Left ventricle myocardium inferior (tissue), 1 donor: ENCODE results near the gene EME2. TPM values are rescaled to one million over a fixed set of nuclear protein-coding genes. Genes with fewer than 3 reads are reported as not detected.
A peak's percentile ranks its signal among the peaks of the same experiment; 100 is the strongest.

ENCODE experiments used
- DNase-seq: peaks from one replicate; pipeline ENCODE4 v3.0.0-alpha.2; 2020
- H3K27ac ChIP-seq: fragments of 200-600 bp; replicated peaks from 2 replicates; pipeline ENCODE4 v1.8.0; 2021
- H3K27me3 ChIP-seq: fragments of 200-600 bp; 2 replicates; pipeline ENCODE4 v1.8.0; 2021; ENCODE audit warnings: low read depth
- H3K36me3 ChIP-seq: fragments of 200-600 bp; 2 replicates; pipeline ENCODE4 v1.8.0; 2021
- H3K4me1 ChIP-seq: fragments of 200-600 bp; 2 replicates; pipeline ENCODE4 v1.8.0; 2021
- H3K4me3 ChIP-seq: fragments of 200-600 bp; 2 replicates; pipeline ENCODE4 v1.8.0; 2021; ENCODE audit warnings: mild to moderate bottlenecking, moderate library complexity
- H3K9me3 ChIP-seq: fragments of 200-600 bp; replicated peaks from 2 replicates; pipeline ENCODE4 v1.8.0; 2021
- CTCF ChIP-seq: fragments of 200-600 bp; IDR thresholded peaks from 2 replicates; pipeline ENCODE4 v1.8.0; 2021; ENCODE audit warnings: antibody characterized with exemption, mild to moderate bottlenecking, borderline replicate concordance
- intact Hi-C: fragments of 100-400 bp; cut with micrococcal nuclease; formaldehyde crosslinking; loops from one replicate; pipeline ENCODE4 v1.11.0; 2022
- total RNA-seq: library from RNA; stranded (reverse); fragmentation: NEBNext Ultra II Directional; extraction: Animal tissue kit (Norgen Biotek cat#: 25700); gene quantifications from one replicate; pipeline ENCODE4 v1.2.1, GENCODE V29; 2021
- donor health status: DM: no; HTN: yes; CAD: no; lungs with severe emphysema.

Gene EME2
- total RNA-seq, 1 donor from 2014 or later = 7.4 TPM

- no peak for TF ChIP-seq CTCF
- intact Hi-C loops = no loop called here
- no peaks in the 10 kb centered on the region for H3K27me3 ChIP-seq
- no peak overlapping the region for H3K27ac ChIP-seq
- peaks cover 46% of the 10 kb centered on the region for H3K4me1 ChIP-seq
- H3K4me3 ChIP-seq = no peak overlapping the region
- DNase-seq = no peak
- H3K36me3 ChIP-seq = peaks cover 55% of the 10 kb centered on the region
- H3K9me3 ChIP-seq = no peaks in the 10 kb centered on the region
Observed at GRCh38 chr16:1768767-1769401, 3.7 kb upstream of the EME2 start.

GRCh38 chr16:1769402-1770300 is 3.0 kb upstream of the EME2 start:
- no peak for DNase-seq
- Histone ChIP-seq H3K9me3 (no peaks in the 10 kb centered on the region), H3K36me3 (peaks cover 50% of the 10 kb centered on the region), H3K4me3 (peak overlapping the region; percentile 92), H3K4me1 (peaks cover 54% of the 10 kb centered on the region), H3K27me3 (no peaks in the 10 kb centered on the region), H3K27ac (peak overlapping the region; percentile 95)
- no peak for TF ChIP-seq CTCF
- intact Hi-C loops = no loop called here

- no peaks in the 10 kb centered on the region for H3K9me3 ChIP-seq
- peak overlapping the region; percentile 95 for H3K27ac ChIP-seq
- no peaks in the 10 kb centered on the region for H3K27me3 ChIP-seq
- intact Hi-C loops = no loop called here
- no peak for TF ChIP-seq CTCF
- peak overlapping the region; percentile 92 for H3K4me3 ChIP-seq
- H3K4me1 ChIP-seq = peaks cover 61% of the 10 kb centered on the region
- H3K36me3 ChIP-seq = peaks cover 48% of the 10 kb centered on the region
- DNase-seq = peak; percentile 62
Observed at GRCh38 chr16:1770328-1771187, 2.1 kb upstream of the EME2 start.

- Histone ChIP-seq H3K36me3 (peaks cover 45% of the 10 kb centered on the region), H3K4me3 (peak within 1 kb of the TSS; percentile 92), H3K27ac (peak within 1 kb of the TSS; percentile 95), H3K27me3 (no peaks in the 10 kb centered on the region), H3K9me3 (no peaks in the 10 kb centered on the region), H3K4me1 (peaks cover 61% of the 10 kb centered on the region)
- intact Hi-C loops = no loop called here
- TF ChIP-seq CTCF = no peak
- peak; percentile 86 for DNase-seq
Observed at GRCh38 chr16:1771188-1771863, 1.3 kb upstream of the EME2 start, which contains the start of gene NME3. Gene NME3 (minus strand): TSS chr16:1771543. CDS start chr16:1771534, 9 bp downstream.
